ENCODE measurements around the gene FMOD. TPM values are rescaled to one million over a fixed set of nuclear protein-coding genes. Genes with fewer than 3 reads are reported as not detected.

Gene FMOD
- total RNA-seq, result 1.2 and 6.5 TPM in 2 replicates

DNA sequence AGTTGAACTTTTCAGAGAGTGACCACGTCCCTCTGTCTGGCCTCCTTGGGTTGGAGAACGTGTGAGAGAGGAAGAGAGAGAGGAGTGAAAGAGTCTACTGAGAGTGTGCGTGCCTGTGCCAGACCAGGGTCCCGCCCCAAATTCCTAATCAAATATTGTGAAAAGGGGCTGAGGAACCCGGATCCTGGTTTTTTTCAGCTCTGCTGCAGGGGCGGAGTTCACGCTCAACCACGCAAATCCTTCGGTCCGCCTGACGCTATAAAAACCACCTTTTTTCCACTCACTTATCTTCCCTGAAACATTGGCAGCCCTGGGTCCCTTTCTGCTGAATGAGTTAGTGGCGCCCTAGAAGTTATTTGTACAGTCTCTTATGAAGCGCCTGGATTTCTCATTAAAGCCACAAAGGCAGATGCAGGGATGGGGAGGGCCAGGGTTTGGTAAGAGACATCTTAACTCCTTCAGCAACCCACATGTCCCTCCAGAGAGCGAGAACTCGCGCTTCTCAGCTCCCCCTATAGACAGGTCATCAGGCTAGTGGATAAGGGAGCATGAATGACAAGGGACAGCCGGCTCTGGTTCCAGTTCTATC lies at the start of gene FMOD:
FMOD (minus strand) TSS at position 86 of the 589 bp plus-strand sequence. CDS start 2,852 bp downstream, outside the sequence.

DNA sequence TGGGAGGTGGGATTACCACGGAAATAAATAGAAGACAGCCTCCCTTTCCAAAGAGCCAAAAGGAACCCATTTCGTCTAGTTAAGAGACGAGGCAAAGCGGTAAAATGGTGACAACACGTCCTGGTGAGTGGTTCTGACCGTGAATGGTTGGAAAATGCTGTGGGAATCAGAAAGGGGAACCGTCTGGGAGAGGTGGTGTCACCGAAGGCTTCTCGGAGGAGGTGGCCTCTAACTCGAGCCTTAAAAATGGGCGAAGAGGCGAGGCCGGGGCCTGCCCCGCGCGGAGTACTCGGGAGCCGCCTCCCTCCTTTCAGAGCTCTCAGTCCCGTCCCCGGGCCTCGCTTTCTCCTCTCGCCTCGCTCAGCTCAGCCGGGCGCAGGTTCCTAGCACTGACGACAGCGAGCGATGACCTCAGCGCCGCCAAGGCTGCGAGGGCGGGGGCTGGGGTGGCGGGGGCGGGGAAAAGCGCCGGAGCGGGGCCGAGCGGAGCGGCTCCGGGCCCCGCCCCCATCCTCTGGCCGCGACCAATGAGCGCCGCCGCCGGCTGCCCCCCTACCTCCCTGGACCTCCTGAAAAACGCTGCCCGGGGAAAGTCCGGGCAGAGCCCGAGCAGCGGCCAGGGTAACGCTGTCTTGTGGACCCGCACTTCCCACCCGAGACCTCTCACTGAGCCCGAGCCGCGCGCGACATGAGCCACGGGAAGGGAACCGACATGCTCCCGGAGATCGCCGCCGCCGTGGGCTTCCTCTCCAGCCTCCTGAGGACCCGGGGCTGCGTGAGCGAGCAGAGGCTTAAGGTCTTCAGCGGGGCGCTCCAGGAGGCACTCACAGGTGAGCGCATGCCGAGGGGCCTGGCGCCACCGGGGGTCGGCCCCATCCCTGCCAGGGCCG lies 45.8 kb downstream of the FMOD start, which contains the start of gene BTG2:
BTG2 (plus strand) TSS at position 601 of the 890 bp plus-strand sequence; CDS start at position 689, 88 bp downstream.

Other genes starting within 250 kb of the FMOD start
- gene ADORA1, start 223.4 kb downstream of the FMOD start, total RNA-seq, result 0.38 and 2.0 TPM in 2 replicates
- gene MYBPH, start 175.3 kb downstream of the FMOD start, total RNA-seq, result not detected in 2 replicates
- 0.19 and 5.4 TPM in 2 replicates for gene CHI3L1, start 164.4 kb downstream of the FMOD start, total RNA-seq
- gene CHIT1, start 121.4 kb downstream of the FMOD start, total RNA-seq, result not detected in 2 replicates
- 5.9 and 14.7 TPM in 2 replicates for gene BTG2, start 45.6 kb downstream of the FMOD start, total RNA-seq
- under 0.01 and 1.1 TPM in 2 replicates for gene PRELP, start 124.7 kb upstream of the FMOD start, total RNA-seq
- gene OPTC, start 143.0 kb upstream of the FMOD start, total RNA-seq, result not detected in 2 replicates